Measurements from ENCODE around the gene FNBP1L.

- TF ChIP-seq EZH2 (optimal IDR thresholded peaks at IDR 0.05; ENCODE audit: low read depth, low read length): no peak
- TF ChIP-seq CTCF (IDR thresholded peaks at IDR 0.05; ENCODE audit: low read length): no peak
Observed at GRCh38 chr1:93414749-93415148, 33.2 kb upstream of the FNBP1L start.

All from MM.1S (cell line).